ENCODE results near the gene MYH15. TPM values are rescaled to one million over a fixed set of nuclear protein-coding genes. Genes with fewer than 3 reads are reported as not detected.

The MYH15 gene
- total and polyA plus RNA-seq, 10 of the 15 experiments (the other 5 are each of a cell fraction or from before 2014, with no cell fraction given), result 0.05 to 0.27 (median 0.09) TPM; not detected in 1

DNA sequence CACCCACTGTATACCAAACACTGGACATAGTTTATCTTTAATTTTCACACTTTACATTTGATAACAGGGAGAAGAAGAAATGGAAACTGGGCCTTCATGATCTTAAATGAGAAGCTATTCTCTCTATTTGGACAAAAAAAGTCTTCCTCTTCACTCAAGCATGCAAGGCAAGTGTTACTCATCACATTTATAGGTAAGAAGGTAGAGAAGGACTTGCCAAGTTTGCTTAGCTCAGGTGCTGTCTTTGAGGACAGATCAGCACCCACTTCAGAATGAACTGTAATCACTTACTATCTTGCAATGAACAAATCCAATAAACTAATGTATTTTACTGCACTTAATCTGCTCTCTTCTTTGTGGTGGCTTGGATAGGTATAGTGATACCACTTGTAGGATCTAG, 1.1 kb upstream of the MYH15 start (continued):
- TF ChIP-seq STAT3 (IDR thresholded peaks at IDR 0.05; ENCODE audit: low read depth, low read length) (no peak), FOS (IDR thresholded peaks at IDR 0.05; ENCODE audit: borderline replicate concordance, extremely low read depth, insufficient read length) (no peak)

DNA sequence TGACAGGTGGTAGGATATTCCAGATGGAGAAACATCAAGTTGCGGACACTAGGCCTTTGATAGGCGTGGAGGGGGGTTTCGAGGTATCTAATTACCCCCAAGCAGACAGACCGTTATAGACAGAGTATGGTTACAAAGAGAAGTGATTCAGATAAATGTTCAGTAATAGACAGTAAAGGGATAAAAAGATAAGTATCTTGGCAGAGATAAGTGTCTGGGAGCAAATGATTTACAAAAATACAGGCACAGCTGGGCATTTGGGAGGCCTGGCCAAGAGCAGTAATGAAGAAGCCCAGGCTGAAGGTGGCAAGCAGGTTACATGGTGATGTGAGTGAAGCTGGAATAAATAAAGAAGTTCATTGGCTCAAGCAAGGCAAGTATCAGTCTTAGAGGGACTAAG, 659 bp upstream of the MYH15 start:
- intact Hi-C loops (cut with micrococcal nuclease; ENCODE audit: unreplicated experiment), result no loop called here
- ChIA-PET RAD21 (ENCODE audit: unreplicated experiment) (no interaction called here), SMC1A (ENCODE audit: uncharacterized antibody, unreplicated experiment) (interaction anchor here (1.5 kb wide), 2 partner anchors 16 to 41 kb away, joined by 3 read pairs; no protein-coding TSS in a partner anchor), CTCF (interaction anchor here (0.6 to 3.6 kb wide), 3 partner anchors 11 to 569 kb away, joined by 3 to 14 read pairs (median 3); no protein-coding TSS in a partner anchor), POLR2A (no interaction called here)
- no TSS peak for BruUV-seq (replicated peaks)
- no peaks in the 10 kb centered on the region for H3K9me3 ChIP-seq (replicated peaks; ENCODE audit: control insufficient read depth, insufficient read depth, low read length)
- no peaks in the 10 kb centered on the region for H3K79me2 ChIP-seq (ENCODE audit: control insufficient read depth, insufficient read depth, low read length)
- no peaks in the 10 kb centered on the region for H4K20me1 ChIP-seq (ENCODE audit: control insufficient read depth, insufficient read depth)
- no peaks in the 10 kb centered on the region for H3K4me1 ChIP-seq (ENCODE audit: control insufficient read depth, insufficient read depth, low read length)
- TF ChIP-seq NKRF (conservative IDR thresholded peaks at IDR 0.05) (no peak), PAX8 (IDR thresholded peaks at IDR 0.05) (no peak), CBX3 (IDR thresholded peaks at IDR 0.05; ENCODE audit: borderline replicate concordance, low read depth) (no peak), KLF5 (IDR thresholded peaks at IDR 0.05; ENCODE audit: partially characterized antibody) (no peak), TBL1XR1 (IDR thresholded peaks at IDR 0.05; ENCODE audit: low read depth, low read length) (no peak), ZNF24 (IDR thresholded peaks at IDR 0.05) (no peak), NR2F1 (conservative IDR thresholded peaks at IDR 0.05) (no peak), BRCA1 (IDR thresholded peaks at IDR 0.05; ENCODE audit: low read depth, low read length) (no peak), SREBF1 (IDR thresholded peaks at IDR 0.05; ENCODE audit: low read length) (no peak), NBN (IDR thresholded peaks at IDR 0.05) (no peak), MYB (IDR thresholded peaks at IDR 0.05; ENCODE audit: borderline replicate concordance, low read depth, low read length) (no peak)
- TF ChIP-seq, protein P1, sequence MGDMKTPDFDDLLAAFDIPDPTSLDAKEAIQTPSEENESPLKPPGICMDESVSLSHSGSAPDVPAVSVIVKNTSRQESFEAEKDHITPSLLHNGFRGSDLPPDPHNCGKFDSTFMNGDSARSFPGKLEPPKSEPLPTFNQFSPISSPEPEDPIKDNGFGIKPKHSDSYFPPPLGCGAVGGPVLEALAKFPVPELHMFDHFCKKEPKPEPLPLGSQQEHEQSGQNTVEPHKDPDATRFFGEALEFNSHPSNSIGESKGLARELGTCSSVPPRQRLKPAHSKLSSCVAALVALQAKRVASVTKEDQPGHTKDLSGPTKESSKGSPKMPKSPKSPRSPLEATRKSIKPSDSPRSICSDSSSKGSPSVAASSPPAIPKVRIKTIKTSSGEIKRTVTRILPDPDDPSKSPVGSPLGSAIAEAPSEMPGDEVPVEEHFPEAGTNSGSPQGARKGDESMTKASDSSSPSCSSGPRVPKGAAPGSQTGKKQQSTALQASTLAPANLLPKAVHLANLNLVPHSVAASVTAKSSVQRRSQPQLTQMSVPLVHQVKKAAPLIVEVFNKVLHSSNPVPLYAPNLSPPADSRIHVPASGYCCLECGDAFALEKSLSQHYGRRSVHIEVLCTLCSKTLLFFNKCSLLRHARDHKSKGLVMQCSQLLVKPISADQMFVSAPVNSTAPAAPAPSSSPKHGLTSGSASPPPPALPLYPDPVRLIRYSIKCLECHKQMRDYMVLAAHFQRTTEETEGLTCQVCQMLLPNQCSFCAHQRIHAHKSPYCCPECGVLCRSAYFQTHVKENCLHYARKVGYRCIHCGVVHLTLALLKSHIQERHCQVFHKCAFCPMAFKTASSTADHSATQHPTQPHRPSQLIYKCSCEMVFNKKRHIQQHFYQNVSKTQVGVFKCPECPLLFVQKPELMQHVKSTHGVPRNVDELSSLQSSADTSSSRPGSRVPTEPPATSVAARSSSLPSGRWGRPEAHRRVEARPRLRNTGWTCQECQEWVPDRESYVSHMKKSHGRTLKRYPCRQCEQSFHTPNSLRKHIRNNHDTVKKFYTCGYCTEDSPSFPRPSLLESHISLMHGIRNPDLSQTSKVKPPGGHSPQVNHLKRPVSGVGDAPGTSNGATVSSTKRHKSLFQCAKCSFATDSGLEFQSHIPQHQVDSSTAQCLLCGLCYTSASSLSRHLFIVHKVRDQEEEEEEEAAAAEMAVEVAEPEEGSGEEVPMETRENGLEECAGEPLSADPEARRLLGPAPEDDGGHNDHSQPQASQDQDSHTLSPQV (IDR thresholded peaks at IDR 0.05), result no peak
- no peak overlapping the region for H3K27ac ChIP-seq (ENCODE audit: control insufficient read depth, insufficient read depth)
- H3K9ac ChIP-seq (ENCODE audit: control insufficient read depth, insufficient read depth, low read length), result no peak overlapping the region
- FAIRE-seq (no peak), DNase-seq (ENCODE audit: low read depth, low spot score) (no peak), ATAC-seq (no peak)
- 65% methylated on average over 4 of the region's 4 CpGs for WGBS (ENCODE audit: insufficient coverage, insufficient replicate concordance, low lambda C conversion rate, missing lambda C conversion rate)
- H3K4me3 ChIP-seq, result no peak overlapping the region
- H3K36me3 ChIP-seq (ENCODE audit: control insufficient read depth in 2 of 2, insufficient read depth in 2 of 2, low read length in 1 of 2), result no peaks in the 10 kb centered on the region
- no peak overlapping the region for H2AFZ ChIP-seq (ENCODE audit: control insufficient read depth, low read depth, low read length)
- H3K27me3 ChIP-seq (replicated peaks in 1 of 2; ENCODE audit: control insufficient read depth in 2 of 2, insufficient read depth in 2 of 2, low read length in 1 of 2), result no peaks in the 10 kb centered on the region
- in situ Hi-C loops (cut with MboI), result no loop called here
- no peak overlapping the region for H3K4me2 ChIP-seq (ENCODE audit: control insufficient read depth, insufficient read depth)

Measured in GM12878 (cell line).